Activated CD8-positive, alpha-beta memory T cell treated with anti-CD3 and anti-CD28 coated beads for 36 hours (primary cell): ENCODE results near the gene PHLDA2. TPM values are rescaled to one million over a fixed set of nuclear protein-coding genes. Genes with fewer than 3 reads are reported as not detected.

Experiments
- CTCF ChIA-PET: fragments of 350-600 bp; sonication (Branson Sonifier 250); formaldehyde crosslinking; loops from one replicate; lab custom pipeline; 2021; ENCODE audit warnings: antibody characterized with exemption; lab: Charles Lee
- POLR2A ChIA-PET: fragments of 350-600 bp; sonication (Branson Sonifier 250); formaldehyde crosslinking; loops from one replicate; lab custom pipeline; 2021; ENCODE audit warnings: antibody characterized with exemption; lab: Charles Lee
- total RNA-seq, 2 experiments: library from RNA; stranded (reverse); gene quantifications; one replicate each; pipeline ENCODE4 v1.2.3, GENCODE V29; 2021

PHLDA2 gene
- total RNA-seq, 2 experiments from 2014 or later, result 3.0 to 3.5 TPM

DNA sequence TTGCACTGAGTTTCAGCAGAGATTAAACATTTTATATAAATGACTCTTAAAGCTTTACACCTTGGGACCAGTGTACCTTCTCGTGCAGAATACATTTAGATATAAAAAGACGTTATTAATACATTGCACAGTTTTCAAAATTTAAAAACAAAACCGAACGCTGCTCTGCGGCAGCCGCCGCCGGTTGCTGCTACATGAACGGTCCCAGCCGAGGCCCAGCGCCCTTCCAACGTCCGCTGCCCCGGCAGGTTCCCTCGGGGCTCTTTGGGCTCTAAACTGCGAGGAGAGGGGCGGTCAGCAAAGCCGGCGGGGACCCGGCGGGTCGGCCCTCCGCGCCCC lies 45.6 kb downstream of the PHLDA2 start:
- POLR2A ChIA-PET, result no interaction called here
- CTCF ChIA-PET, result interaction anchor here (0.6 to 1.6 kb wide), 2 partner anchors 350 to 603 kb away, joined by 3 to 6 read pairs; no protein-coding TSS in a partner anchor

DNA sequence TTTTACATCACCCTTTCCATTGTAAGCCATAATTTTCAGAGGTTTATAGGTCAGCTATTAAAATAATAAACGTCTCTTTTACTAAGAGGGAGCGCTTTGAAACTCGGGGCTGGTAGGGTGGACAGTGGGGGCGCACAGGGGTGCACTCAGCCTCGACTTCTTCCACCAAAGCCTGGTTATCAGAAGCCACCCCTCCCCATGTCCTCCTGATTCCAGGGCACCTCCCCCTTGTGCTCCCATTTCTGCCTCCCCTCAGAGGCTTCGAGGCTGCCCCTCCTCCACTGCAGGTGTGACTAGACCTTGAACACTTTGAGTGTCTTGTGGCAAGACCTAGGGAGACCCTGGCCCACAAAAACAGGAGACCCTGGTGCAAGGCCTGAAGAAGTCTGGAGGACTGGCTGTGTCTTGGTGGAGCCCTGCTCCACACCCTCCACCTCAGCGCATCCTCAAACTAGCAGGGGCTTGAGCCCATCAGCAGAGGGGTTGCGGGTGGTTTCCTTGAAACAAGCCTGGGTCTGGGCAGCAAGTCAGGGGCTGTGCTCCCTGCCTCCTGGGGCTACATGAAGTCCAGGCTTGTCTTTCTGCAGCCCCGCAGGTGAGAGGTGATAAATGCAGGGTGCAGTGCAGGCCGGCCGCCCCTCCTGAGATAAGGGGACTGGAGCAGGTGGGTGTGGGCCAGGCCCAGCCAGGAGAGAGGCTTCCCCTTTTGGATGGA lies 46.7 kb downstream of the PHLDA2 start:
- POLR2A ChIA-PET, result no interaction called here
- CTCF ChIA-PET, result interaction anchor here (1.4 to 1.6 kb wide), 2 partner anchors 349 to 463 kb away, joined by 3 to 6 read pairs; no protein-coding TSS in a partner anchor

DNA sequence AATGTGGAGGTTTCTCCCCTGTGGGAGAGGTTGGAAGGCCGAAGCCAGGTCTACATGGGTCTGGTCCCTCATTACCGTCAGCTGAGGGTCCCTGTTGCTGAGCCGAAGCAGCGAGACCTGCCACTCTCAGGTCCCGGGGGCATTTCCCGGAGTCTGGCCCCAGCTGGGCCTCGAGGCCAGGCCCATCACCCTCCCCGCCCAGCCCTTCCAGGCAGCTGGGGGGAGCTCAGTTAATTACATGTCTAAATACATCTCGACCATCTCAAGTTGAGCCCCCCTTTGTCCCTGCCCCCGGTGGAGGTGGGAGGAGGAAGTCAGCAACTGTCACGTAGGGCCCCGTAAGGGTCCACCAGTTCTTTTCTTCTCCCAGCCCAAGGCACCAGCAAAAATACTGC lies 47.2 kb downstream of the PHLDA2 start:
- POLR2A ChIA-PET, result no interaction called here
- CTCF ChIA-PET, result interaction anchor here (1.4 kb wide), 1 partner anchor 462 kb away, joined by 3 read pairs; no protein-coding TSS in a partner anchor

DNA sequence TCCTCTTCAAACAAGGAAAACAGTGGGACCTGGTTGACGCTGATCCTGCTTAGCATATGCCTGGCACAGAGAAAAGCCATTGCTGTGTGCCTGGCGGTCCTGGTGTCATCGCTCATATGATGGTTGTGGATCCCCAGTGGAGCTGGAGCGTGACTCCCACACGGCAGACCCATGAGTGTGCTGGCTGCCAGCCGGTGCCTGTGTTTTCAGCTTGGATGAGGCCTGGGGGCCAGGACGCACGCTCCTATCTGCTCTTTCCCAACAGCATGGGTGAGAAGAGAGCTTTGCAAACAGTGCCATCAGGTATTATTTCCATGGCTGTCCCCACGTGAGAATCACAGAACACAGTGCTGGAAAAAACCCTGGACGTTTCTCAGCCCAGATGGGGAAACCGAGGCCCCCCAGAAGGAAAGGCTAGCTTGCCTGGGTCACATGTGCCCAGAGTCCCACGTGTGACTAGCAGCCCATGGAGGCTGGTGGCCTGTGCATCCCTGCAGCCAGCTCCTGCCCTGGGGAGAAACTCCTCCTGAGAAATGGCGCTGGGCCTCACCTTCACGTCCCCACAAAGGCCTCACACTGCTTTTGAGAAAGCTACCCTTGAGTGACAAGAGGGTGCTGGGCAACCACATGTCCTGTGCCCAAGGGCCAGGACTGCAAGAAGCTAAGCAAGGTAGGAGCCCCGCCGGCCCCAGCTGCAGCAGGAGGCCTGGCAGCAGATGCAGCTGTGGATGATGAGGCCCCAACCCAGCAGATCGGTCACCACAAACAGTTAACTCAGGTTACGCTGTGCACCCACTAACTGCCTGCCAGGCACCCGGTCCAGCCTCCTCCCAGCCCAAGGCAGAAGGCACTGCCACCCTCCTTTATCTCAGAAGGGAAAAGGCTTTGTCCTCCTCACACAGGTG lies 47.9 kb downstream of the PHLDA2 start:
- CTCF ChIA-PET, result interaction anchor here (0.5 to 1.4 kb wide), 3 partner anchors 29 to 462 kb away, joined by 3 to 5 read pairs (median 4); no protein-coding TSS in a partner anchor
- POLR2A ChIA-PET, result no interaction called here

DNA sequence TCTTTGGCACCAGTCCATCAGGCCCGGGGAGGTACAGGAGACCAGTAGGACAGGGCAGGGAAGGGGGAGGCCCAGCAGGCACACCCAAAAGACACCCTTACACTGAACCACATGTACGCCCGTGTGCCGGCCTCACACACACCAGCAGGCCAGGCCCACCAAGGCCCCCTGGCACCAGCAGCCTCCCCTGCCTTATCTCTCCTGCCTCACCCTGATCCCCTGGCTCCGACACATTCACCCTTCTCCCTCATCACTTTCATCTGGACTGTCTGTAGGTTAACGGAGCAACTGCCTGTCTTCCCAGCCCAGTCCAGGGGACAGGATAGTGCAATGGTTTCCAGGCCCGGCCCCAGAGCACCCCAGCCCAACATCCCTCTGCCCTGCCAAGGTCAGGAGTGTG lies 48.6 kb downstream of the PHLDA2 start:
- ChIA-PET CTCF (no interaction called here), POLR2A (no interaction called here)

DNA sequence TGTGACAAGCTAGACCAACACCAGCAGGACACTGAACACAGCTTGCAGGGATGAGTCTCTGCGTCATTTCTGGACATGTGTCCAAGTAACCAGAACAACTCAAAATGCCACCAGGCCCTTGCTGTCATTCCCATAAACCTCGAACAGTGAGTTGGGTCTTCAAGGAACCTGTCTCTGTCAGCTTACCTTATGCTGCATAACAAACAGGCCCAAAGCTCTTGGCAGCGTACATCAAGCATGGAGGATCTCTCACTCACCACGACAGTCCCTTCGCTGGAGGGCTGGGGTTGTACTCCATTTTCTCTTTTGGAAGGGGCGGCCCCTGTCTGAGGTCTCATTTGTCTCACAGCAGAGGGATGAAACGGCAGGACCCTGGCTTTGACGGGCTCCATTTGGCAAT lies 50.4 kb downstream of the PHLDA2 start:
- ChIA-PET CTCF (interaction anchor here (0.7 to 3.0 kb wide), 3 partner anchors 9 to 346 kb away, joined by 3 to 9 read pairs (median 6); no protein-coding TSS in a partner anchor), POLR2A (no interaction called here)

Other genes with a start within 250 kb of the PHLDA2 start
- under 1 TPM; 0.21 TPM for gene KCNQ1OT1, start 229.4 kb downstream of the PHLDA2 start, total RNA-seq
- under 1 TPM; 0.40 to 0.55 TPM for gene CDKN1C, start 43.6 kb downstream of the PHLDA2 start, total RNA-seq
- gene NAP1L4, start 62.9 kb upstream of the PHLDA2 start, total RNA-seq, result 100 to 1,000 TPM; 235 to 251 TPM
- gene CARS1, start 128.0 kb upstream of the PHLDA2 start, total RNA-seq, result 10 to 100 TPM; 92.4 to 96.8 TPM
- 1 to 10 TPM; 2.8 to 3.4 TPM for gene OSBPL5, start 235.9 kb upstream of the PHLDA2 start, total RNA-seq